Measurements from ENCODE around the gene SLC12A7. TPM values are rescaled to one million over a fixed set of nuclear protein-coding genes. Genes with fewer than 3 reads are reported as not detected.

The SLC12A7 gene
- total RNA-seq, 1 experiment from 2014 or later = 30.8 TPM

DNA sequence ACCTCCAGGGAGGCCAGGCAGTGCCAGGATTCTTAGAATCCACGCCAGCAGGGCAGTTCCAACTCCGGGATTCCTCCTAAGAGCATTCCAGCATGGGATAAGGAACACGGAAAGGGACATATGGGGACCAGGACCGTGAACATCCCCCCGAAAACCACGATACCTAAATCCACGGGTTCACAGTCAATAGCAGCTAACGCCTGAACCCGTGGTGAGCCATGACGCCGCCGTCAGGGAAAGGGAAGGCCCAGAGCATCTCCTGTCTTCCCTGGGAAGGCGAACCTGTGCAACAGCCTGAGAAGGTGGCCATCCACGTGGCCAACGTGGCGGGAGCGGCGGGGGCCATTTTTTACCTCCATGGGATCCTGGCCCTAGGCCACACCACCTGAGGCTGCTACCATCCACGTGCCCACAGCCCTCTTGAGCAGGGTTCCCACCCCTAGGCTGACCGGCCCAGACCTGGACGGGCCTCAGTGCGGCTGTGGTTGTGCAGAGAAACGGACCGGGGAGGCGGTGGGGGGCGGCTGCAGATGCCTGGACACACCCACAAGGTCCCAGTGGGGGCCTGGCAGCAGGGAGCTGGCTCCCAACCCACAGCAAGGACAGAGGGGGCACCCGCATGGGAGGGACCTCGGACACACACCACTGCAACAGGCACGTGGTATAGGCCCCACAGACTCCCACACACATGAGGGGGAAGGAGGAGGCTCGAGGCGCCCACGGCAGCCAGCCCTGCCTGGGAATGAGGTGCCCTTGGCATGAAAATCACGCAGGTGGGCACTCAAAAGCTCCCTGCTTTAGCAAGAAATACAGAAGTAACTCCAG, 42.8 kb downstream of the SLC12A7 start:
- no peak overlapping the region for H3K27ac ChIP-seq (ENCODE audit: insufficient read length, low read depth, low read length)

More for the DNA sequence above, 42.8 kb downstream of the SLC12A7 start:
- H3K4me1 Mint-ChIP-seq = peaks cover 0 to 3% of the 10 kb centered on the region in 2 experiments; a peak in 1 of 4 replicates
- no peak for DNase-seq
- Histone ChIP-seq H3K27me3 (ENCODE audit: insufficient read depth, low read length) (no peaks in the 10 kb centered on the region), H3K4ac (ENCODE audit: low read depth, low read length) (no peak overlapping the region), H3K18ac (ENCODE audit: insufficient read length, low read depth, low read length) (no peak overlapping the region), H2BK120ac (ENCODE audit: low read depth, low read length, poor library complexity, severe bottlenecking) (no peak overlapping the region), H3K9me3 (ENCODE audit: control insufficient read depth, low read depth, low read length) (no peaks in the 10 kb centered on the region), H4K91ac (ENCODE audit: insufficient read length, low read depth, low read length) (no peak overlapping the region), H2AK5ac (ENCODE audit: insufficient read length, low read length) (no peak overlapping the region), H2BK5ac (ENCODE audit: insufficient read length, low read length) (no peak overlapping the region), H3K4me1 (ENCODE audit: insufficient read depth, low read length) (no peaks in the 10 kb centered on the region), H3K4me2 (ENCODE audit: insufficient read depth, insufficient read length, low read length) (no peak overlapping the region), H2BK12ac (ENCODE audit: insufficient read length, low read depth, low read length) (no peak overlapping the region), H2AFZ (ENCODE audit: low read length) (no peak overlapping the region), H3K14ac (ENCODE audit: insufficient read depth, low read length) (no peak overlapping the region), H2BK20ac (ENCODE audit: low read depth, low read length, poor library complexity, severe bottlenecking) (no peak overlapping the region), H3T11ph (ENCODE audit: low read length) (no peak overlapping the region), H3K79me2 (ENCODE audit: insufficient read depth, low read length) (no peaks in the 10 kb centered on the region; the same call in 1 of the 2 replicates), H3K79me1 (ENCODE audit: insufficient read depth, low read depth, low read length, poor library complexity, severe bottlenecking) (no peaks in the 10 kb centered on the region), H3K23me2 (ENCODE audit: insufficient read length, low read depth, low read length, poor library complexity, severe bottlenecking) (no peaks in the 10 kb centered on the region), H2BK15ac (ENCODE audit: low read depth, low read length) (no peak overlapping the region), H4K5ac (ENCODE audit: insufficient read length, low read depth, low read length) (no peak overlapping the region), H3K56ac (ENCODE audit: insufficient read length, low read depth, low read length) (no peak overlapping the region), H4K8ac (replicated peaks; ENCODE audit: insufficient read length, low read depth, low read length) (no peak overlapping the region), H3K23ac (ENCODE audit: insufficient read length, low read depth, low read length) (no peak overlapping the region), H3K9ac (ENCODE audit: extremely low read depth, insufficient read length, low read length) (no peak overlapping the region), H4K20me1 (ENCODE audit: control insufficient read depth, insufficient read depth, insufficient read length) (no peaks in the 10 kb centered on the region)
- no peaks in the 10 kb centered on the region for H3K9me3 Mint-ChIP-seq
- peak overlapping the region in 1 of 3 experiments; percentile 57; a peak in 4 of 7 replicates for H3K27ac Mint-ChIP-seq
- no CpG with 5 or more reads among the region's 33 CpGs for WGBS (ENCODE audit: extremely low coverage, insufficient read length, low lambda C conversion rate)
- no peak overlapping the region for H3K4me3 Mint-ChIP-seq
- no peaks in the 10 kb centered on the region for H3K27me3 Mint-ChIP-seq (ENCODE audit: low read depth)
- TF ChIP-seq, protein P1, sequence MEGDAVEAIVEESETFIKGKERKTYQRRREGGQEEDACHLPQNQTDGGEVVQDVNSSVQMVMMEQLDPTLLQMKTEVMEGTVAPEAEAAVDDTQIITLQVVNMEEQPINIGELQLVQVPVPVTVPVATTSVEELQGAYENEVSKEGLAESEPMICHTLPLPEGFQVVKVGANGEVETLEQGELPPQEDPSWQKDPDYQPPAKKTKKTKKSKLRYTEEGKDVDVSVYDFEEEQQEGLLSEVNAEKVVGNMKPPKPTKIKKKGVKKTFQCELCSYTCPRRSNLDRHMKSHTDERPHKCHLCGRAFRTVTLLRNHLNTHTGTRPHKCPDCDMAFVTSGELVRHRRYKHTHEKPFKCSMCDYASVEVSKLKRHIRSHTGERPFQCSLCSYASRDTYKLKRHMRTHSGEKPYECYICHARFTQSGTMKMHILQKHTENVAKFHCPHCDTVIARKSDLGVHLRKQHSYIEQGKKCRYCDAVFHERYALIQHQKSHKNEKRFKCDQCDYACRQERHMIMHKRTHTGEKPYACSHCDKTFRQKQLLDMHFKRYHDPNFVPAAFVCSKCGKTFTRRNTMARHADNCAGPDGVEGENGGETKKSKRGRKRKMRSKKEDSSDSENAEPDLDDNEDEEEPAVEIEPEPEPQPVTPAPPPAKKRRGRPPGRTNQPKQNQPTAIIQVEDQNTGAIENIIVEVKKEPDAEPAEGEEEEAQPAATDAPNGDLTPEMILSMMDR (conservative IDR thresholded peaks at IDR 0.05) = no peak
- H3K36me3 Mint-ChIP-seq (ENCODE audit: insufficient read depth in 1 of 3, low read depth in 3 of 3) = peaks cover 2 to 30% (median 6%) of the 10 kb centered on the region in 3 experiments; a peak in 5 of 7 replicates

Measured in H9 (cell line).